DOHH2 (cell line): Measurements from ENCODE around the gene FGG.
"Not testable (repeated sequence)": the region's sequence is repeated elsewhere in the genome, so short reads cannot be mapped to it uniquely, and the experiment has no call there.

ENCODE experiments used
- EZH2phosphoT487 ChIP-seq: fragments of 200-600 bp; sonication (generic); IDR thresholded peaks from 2 replicates; pipeline ENCODE4 v1.6.1; 2017; ENCODE audit warnings: borderline replicate concordance, mild to moderate bottlenecking, antibody characterized with exemption, low read length, moderate library complexity, mixed read lengths
- TF ChIP-seq, protein P1 (sequence below): fragments of 200-600 bp; sonication (generic); IDR thresholded peaks from one replicate; pipeline ENCODE4 v1.5.1; 2014; ENCODE audit warnings: antibody characterized with exemption, mild to moderate bottlenecking, low read depth, low read length; ENCODE audit not compliant: poor library complexity, severe bottlenecking

DNA sequence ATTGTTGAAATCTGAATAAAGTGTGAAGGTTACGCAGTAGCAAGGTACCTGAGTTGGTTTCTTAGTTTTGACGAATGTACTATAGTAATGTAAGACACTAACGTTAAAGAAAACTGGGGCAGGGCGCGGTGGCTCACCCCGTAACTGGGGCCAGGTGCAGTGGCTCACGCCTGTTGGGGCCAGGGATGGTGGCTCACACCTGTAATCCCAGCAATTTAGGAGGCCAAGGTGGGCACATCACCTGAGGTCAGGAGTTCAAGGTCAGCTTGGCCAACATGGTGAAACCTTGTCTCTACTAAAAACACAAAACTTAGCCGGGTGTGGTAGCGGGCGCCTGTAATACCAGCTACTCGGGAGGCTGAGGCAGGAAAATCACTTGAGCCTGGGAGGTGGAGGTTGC lies 15.2 kb downstream of the FGG start:
- TF ChIP-seq, protein P1, sequence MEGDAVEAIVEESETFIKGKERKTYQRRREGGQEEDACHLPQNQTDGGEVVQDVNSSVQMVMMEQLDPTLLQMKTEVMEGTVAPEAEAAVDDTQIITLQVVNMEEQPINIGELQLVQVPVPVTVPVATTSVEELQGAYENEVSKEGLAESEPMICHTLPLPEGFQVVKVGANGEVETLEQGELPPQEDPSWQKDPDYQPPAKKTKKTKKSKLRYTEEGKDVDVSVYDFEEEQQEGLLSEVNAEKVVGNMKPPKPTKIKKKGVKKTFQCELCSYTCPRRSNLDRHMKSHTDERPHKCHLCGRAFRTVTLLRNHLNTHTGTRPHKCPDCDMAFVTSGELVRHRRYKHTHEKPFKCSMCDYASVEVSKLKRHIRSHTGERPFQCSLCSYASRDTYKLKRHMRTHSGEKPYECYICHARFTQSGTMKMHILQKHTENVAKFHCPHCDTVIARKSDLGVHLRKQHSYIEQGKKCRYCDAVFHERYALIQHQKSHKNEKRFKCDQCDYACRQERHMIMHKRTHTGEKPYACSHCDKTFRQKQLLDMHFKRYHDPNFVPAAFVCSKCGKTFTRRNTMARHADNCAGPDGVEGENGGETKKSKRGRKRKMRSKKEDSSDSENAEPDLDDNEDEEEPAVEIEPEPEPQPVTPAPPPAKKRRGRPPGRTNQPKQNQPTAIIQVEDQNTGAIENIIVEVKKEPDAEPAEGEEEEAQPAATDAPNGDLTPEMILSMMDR: not testable (repeated sequence)
- not testable (repeated sequence) for TF ChIP-seq EZH2phosphoT487
